PC-3 (cell line): ENCODE results near the gene PACRG. TPM values are rescaled to one million over a fixed set of nuclear protein-coding genes. Genes with fewer than 3 reads are reported as not detected.

ENCODE experiments used
- ATAC-seq: fragments of 200-7000 bp; cut with Tn5 transposase; 2 replicates; pipeline ENCODE4 v1.9.1; 2020; ENCODE audit warnings: mild to moderate bottlenecking, moderate library complexity
- BruUV-seq: library from RNA; stranded (reverse); fragments of 400-500 nt; replicated peaks from 2 replicates; lab custom pipeline; 2021; lab: Mats Ljungman, UMichigan
- CTCF ChIA-PET: fragments of 300-600 bp; sonication (Branson Sonifier 250); formaldehyde crosslinking; loops from one replicate; lab custom pipeline; 2022; ENCODE audit warnings: antibody characterized with exemption; lab: Charles Lee
- POLR2A ChIA-PET: fragments of 300-600 bp; sonication (Branson Sonifier 250); formaldehyde crosslinking; loops from one replicate; lab custom pipeline; 2022; ENCODE audit warnings: antibody characterized with exemption; ENCODE audit not compliant: unreplicated experiment; lab: Charles Lee
- DNase-seq: peaks from one replicate; pipeline ENCODE4 v3.0.0-alpha.2; 2015
- H2AFZ ChIP-seq: fragments of 300-600 bp; sonication (generic); 2 replicates; pipeline ENCODE4 v1.6.0; 2016; ENCODE audit warnings: antibody characterized with exemption, low read length
- H3F3A ChIP-seq: fragments of 300-600 bp; sonication (generic); one replicate; pipeline ENCODE4 v1.6.0; 2017; ENCODE audit warnings: antibody characterized with exemption, low read length, control low read depth, mild to moderate bottlenecking; ENCODE audit not compliant: unreplicated experiment
- H3K27ac ChIP-seq: fragments of 300-600 bp; sonication (generic); 2 replicates; pipeline ENCODE4 v1.5.1; 2016; ENCODE audit warnings: mild to moderate bottlenecking, low read length
- H3K27me3 ChIP-seq: fragments of 300-600 bp; sonication (generic); 2 replicates; pipeline ENCODE4 v1.6.1; 2016; ENCODE audit warnings: low read length, mixed read lengths
- H3K36me3 ChIP-seq: fragments of 300-600 bp; sonication (generic); 2 replicates; pipeline ENCODE4 v1.6.1; 2016; ENCODE audit warnings: low read depth, mixed run types, low read length, mixed read lengths
- H3K4me1 ChIP-seq: fragments of 300-600 bp; sonication (generic); 2 replicates; pipeline ENCODE4 v1.5.1; 2016; ENCODE audit warnings: low read length; ENCODE audit not compliant: insufficient read depth
- H3K4me2 ChIP-seq: fragments of 300-600 bp; sonication (generic); 2 replicates; pipeline ENCODE4 v1.6.0; 2016; ENCODE audit warnings: low read length
- H3K4me3 ChIP-seq: fragments of 300-600 bp; sonication (generic); 2 replicates; pipeline ENCODE4 v1.5.1; 2016; ENCODE audit warnings: mild to moderate bottlenecking, low read length, mixed read lengths
- H3K79me2 ChIP-seq: fragments of 300-600 bp; sonication (generic); 2 replicates; pipeline ENCODE4 v1.6.1; 2017; ENCODE audit warnings: low read length, mixed read lengths
- H3K9ac ChIP-seq: fragments of 300-600 bp; sonication (generic); 2 replicates; pipeline ENCODE4 v1.6.0; 2016; ENCODE audit warnings: mild to moderate bottlenecking, low read length
- H3K9me2 ChIP-seq: fragments of 300-600 bp; sonication (generic); replicated peaks from 2 replicates; pipeline ENCODE4 v1.6.1; 2016; ENCODE audit warnings: mixed run types, low read length, mixed read lengths
- H3K9me3 ChIP-seq: fragments of 300-600 bp; sonication (generic); 2 replicates; pipeline ENCODE4 v1.6.1; 2016; ENCODE audit warnings: low read length, mixed read lengths
- H4K20me1 ChIP-seq: fragments of 300-600 bp; sonication (generic); 2 replicates; pipeline ENCODE4 v1.6.1; 2016; ENCODE audit warnings: low read length, mixed read lengths
- EZH2 ChIP-seq: fragments of 300-600 bp; sonication (generic); IDR thresholded peaks from one replicate; pipeline ENCODE4 v1.6.1; 2017; ENCODE audit warnings: antibody characterized with exemption, mild to moderate bottlenecking, low read length; ENCODE audit not compliant: unreplicated experiment
- EZH2phosphoT487 ChIP-seq: fragments of 300-600 bp; sonication (generic); IDR thresholded peaks from 2 replicates; pipeline ENCODE4 v1.6.1; 2018; ENCODE audit warnings: mild to moderate bottlenecking, antibody characterized with exemption, low read length, borderline replicate concordance
- intact Hi-C: fragments of 100-400 bp; cut with micrococcal nuclease; formaldehyde crosslinking; loops from 2 replicates; pipeline ENCODE4 v1.9.0; 2023
- total RNA-seq: library from RNA; depleted of rRNA; stranded (reverse); fragments of >200 nt; gene quantifications from 2 replicates; pipeline ENCODE4 v1.2.3, GENCODE V29; 2014
- TF ChIP-seq, protein P1 (sequence below): fragments of 300-600 bp; sonication (generic); conservative IDR thresholded peaks from 2 replicates; pipeline ENCODE4 v1.5.1; 2017; ENCODE audit warnings: antibody characterized with exemption, low read depth, mild to moderate bottlenecking, low read length

The PACRG gene
- total RNA-seq, 1 experiment from 2014 or later: not detected

GRCh38 chr6:163287626-163288025 is 559.9 kb downstream of the PACRG start:
- Histone ChIP-seq H3F3A (no peaks in the 10 kb centered on the region), H3K9me3 (no peaks in the 10 kb centered on the region), H3K4me3 (no peak overlapping the region), H3K36me3 (no peaks in the 10 kb centered on the region), H3K9me2 (no peaks in the 10 kb centered on the region), H3K4me2 (no peak overlapping the region), H3K9ac (no peak overlapping the region), H3K27ac (no peak overlapping the region), H3K4me1 (no peaks in the 10 kb centered on the region), H3K79me2 (no peaks in the 10 kb centered on the region), H4K20me1 (no peaks in the 10 kb centered on the region), H2AFZ (no peak overlapping the region), H3K27me3 (no peaks in the 10 kb centered on the region)
- BruUV-seq: no TSS peak
- intact Hi-C loops: no loop called here
- no peak for TF ChIP-seq EZH2phosphoT487
- no peak for TF ChIP-seq EZH2
- TF ChIP-seq, protein P1, sequence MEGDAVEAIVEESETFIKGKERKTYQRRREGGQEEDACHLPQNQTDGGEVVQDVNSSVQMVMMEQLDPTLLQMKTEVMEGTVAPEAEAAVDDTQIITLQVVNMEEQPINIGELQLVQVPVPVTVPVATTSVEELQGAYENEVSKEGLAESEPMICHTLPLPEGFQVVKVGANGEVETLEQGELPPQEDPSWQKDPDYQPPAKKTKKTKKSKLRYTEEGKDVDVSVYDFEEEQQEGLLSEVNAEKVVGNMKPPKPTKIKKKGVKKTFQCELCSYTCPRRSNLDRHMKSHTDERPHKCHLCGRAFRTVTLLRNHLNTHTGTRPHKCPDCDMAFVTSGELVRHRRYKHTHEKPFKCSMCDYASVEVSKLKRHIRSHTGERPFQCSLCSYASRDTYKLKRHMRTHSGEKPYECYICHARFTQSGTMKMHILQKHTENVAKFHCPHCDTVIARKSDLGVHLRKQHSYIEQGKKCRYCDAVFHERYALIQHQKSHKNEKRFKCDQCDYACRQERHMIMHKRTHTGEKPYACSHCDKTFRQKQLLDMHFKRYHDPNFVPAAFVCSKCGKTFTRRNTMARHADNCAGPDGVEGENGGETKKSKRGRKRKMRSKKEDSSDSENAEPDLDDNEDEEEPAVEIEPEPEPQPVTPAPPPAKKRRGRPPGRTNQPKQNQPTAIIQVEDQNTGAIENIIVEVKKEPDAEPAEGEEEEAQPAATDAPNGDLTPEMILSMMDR: no peak
- DNase-seq: no peak
- ChIA-PET POLR2A (no interaction called here), CTCF (no interaction called here)
- ATAC-seq: no peak

- DNase-seq (no peak), ATAC-seq (no peak)
- no peaks in the 10 kb centered on the region for H3K4me1 ChIP-seq
- no peak overlapping the region for H3K4me3 ChIP-seq
- TF ChIP-seq EZH2 (no peak), EZH2phosphoT487 (no peak)
- TF ChIP-seq, protein P1: no peak
- ChIA-PET CTCF (no interaction called here), POLR2A (no interaction called here)
- H3K27ac ChIP-seq: no peak overlapping the region
- H3K9me2 ChIP-seq: no peaks in the 10 kb centered on the region
- no peaks in the 10 kb centered on the region for H3K27me3 ChIP-seq
- no peak overlapping the region for H2AFZ ChIP-seq
- H3K9me3 ChIP-seq: no peaks in the 10 kb centered on the region
- H3K4me2 ChIP-seq: no peak overlapping the region
- no TSS peak for BruUV-seq
- no peaks in the 10 kb centered on the region for H3K36me3 ChIP-seq
- H3K79me2 ChIP-seq: no peaks in the 10 kb centered on the region
- no peaks in the 10 kb centered on the region for H3F3A ChIP-seq
- intact Hi-C loops: no loop called here
- H3K9ac ChIP-seq: no peak overlapping the region
- no peaks in the 10 kb centered on the region for H4K20me1 ChIP-seq
Measured at GRCh38 chr6:163288066-163288465, 560.3 kb downstream of the PACRG start.

GRCh38 chr6:163288915-163289314 is 561.1 kb downstream of the PACRG start:
- no peaks in the 10 kb centered on the region for H3K27me3 ChIP-seq
- H3K36me3 ChIP-seq: no peaks in the 10 kb centered on the region
- no peak overlapping the region for H3K4me2 ChIP-seq
- H3K9me3 ChIP-seq: no peaks in the 10 kb centered on the region
- no peaks in the 10 kb centered on the region for H3F3A ChIP-seq
- no peak overlapping the region for H2AFZ ChIP-seq
- ChIA-PET POLR2A (no interaction called here), CTCF (no interaction called here)
- ATAC-seq (no peak), DNase-seq (no peak)
- BruUV-seq: no TSS peak
- no peaks in the 10 kb centered on the region for H4K20me1 ChIP-seq
- no peaks in the 10 kb centered on the region for H3K79me2 ChIP-seq
- no peak for TF ChIP-seq EZH2phosphoT487
- TF ChIP-seq, protein P1: no peak
- no peak for TF ChIP-seq EZH2
- intact Hi-C loops: no loop called here
- H3K9ac ChIP-seq: no peak overlapping the region
- no peaks in the 10 kb centered on the region for H3K9me2 ChIP-seq
- H3K4me3 ChIP-seq: no peak overlapping the region
- no peak overlapping the region for H3K27ac ChIP-seq
- no peaks in the 10 kb centered on the region for H3K4me1 ChIP-seq
